Measurements from ENCODE around the gene HOXD12. TPM values are rescaled to one million over a fixed set of nuclear protein-coding genes. Genes with fewer than 3 reads are reported as not detected.

The HOXD12 gene
- total RNA-seq, 3 donors from 2014 or later (not counting 1 experiment from before 2014, with no cell fraction given) = not detected

DNA sequence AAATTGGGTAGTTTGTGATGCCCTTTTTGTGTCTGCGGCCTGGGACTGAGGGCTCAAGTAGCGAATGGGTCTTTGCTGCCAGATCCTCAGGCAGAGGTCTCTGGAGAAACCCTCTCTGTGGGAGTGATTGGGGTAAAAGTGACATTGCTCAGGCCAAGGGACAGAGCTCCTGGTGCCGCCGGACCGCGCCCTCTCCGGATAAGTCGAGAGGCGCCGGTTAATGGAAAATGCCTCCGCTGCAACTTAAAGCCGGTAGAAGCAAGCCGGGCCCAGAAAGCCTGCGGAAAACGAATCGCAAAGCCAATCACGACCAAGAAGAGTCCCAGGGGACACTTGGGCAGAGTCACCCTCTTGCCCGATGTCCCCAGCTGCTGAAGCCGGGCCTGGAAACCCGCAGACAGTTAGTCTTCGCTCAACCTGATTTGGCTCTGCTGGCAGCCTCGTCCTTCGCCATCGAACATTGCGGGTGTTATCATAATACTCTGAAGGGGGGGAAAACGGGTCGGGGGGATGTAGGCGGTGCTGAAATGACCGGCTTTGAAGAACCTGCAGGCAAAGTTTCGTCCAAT, 352 bp upstream of the HOXD12 start:
- Mint-ChIP-seq H3K27ac (no peak overlapping the region), H3K27me3 (ENCODE audit: low read depth in 2 of 2) (peaks cover 78% of the 10 kb centered on the region in 2 donors), H3K4me1 (peaks cover 18 to 22% of the 10 kb centered on the region in 2 donors), H3K4me3 (no peak overlapping the region), H3K36me3 (no peaks in the 10 kb centered on the region), H3K9me3 (no peaks in the 10 kb centered on the region)
- Histone ChIP-seq H3K4me1 (ENCODE audit: control insufficient read depth, insufficient read depth, low read length) (peaks cover 18% of the 10 kb centered on the region), H3K27ac (ENCODE audit: low read length) (no peak overlapping the region), H3K4me3 (ENCODE audit: low read length) (no peak overlapping the region), H3K9me3 (ENCODE audit: control insufficient read depth, insufficient read depth, low read length) (peaks cover 6% of the 10 kb centered on the region), H3K27me3 (ENCODE audit: control insufficient read depth, insufficient read depth, low read length) (peaks cover 93% of the 10 kb centered on the region), H3K36me3 (ENCODE audit: control insufficient read depth, insufficient read depth, low read length) (no peaks in the 10 kb centered on the region)
- DNase-seq = no peak
- no peak for ATAC-seq
- 13% methylated on average over 30 of the region's 30 CpGs for WGBS (ENCODE audit: insufficient coverage)
- TF ChIP-seq, protein P1, sequence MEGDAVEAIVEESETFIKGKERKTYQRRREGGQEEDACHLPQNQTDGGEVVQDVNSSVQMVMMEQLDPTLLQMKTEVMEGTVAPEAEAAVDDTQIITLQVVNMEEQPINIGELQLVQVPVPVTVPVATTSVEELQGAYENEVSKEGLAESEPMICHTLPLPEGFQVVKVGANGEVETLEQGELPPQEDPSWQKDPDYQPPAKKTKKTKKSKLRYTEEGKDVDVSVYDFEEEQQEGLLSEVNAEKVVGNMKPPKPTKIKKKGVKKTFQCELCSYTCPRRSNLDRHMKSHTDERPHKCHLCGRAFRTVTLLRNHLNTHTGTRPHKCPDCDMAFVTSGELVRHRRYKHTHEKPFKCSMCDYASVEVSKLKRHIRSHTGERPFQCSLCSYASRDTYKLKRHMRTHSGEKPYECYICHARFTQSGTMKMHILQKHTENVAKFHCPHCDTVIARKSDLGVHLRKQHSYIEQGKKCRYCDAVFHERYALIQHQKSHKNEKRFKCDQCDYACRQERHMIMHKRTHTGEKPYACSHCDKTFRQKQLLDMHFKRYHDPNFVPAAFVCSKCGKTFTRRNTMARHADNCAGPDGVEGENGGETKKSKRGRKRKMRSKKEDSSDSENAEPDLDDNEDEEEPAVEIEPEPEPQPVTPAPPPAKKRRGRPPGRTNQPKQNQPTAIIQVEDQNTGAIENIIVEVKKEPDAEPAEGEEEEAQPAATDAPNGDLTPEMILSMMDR (IDR thresholded peaks at IDR 0.05) = no peak
- intact Hi-C loops (cut with micrococcal nuclease) = loop anchor here (5.0 kb wide), 1 partner anchor 847 kb away; no protein-coding TSS in a partner anchor

DNA sequence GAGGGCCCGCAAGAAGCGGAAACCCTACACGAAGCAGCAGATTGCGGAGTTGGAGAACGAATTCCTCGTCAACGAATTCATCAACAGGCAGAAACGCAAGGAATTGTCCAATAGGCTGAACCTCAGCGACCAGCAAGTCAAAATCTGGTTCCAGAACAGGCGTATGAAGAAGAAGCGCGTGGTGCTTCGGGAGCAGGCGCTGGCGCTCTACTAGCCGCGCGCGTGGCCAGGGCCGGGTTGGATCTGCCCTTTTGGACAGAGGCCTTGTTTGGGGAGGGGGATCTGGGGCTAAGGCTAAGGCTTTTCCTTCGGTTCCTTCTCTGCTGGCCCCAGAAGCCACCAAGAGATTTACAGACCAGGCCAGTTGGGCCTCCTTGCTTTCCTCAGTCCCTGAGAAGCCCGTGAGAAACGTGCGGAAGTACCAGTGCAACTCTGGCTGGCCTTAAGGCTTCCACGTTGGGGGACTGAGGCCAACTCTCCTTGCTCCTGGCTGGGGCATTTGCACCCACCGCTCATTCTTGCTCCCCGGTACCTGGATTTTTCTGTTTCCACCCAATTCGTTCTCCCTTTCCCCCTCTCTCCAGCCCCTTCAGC, 1.0 kb downstream of the HOXD12 start:
- no peak overlapping the region for H3K27ac Mint-ChIP-seq
- DNase-seq (no peak), ATAC-seq (no peak)
- intact Hi-C loops (cut with micrococcal nuclease) = no loop called here
- H3K4me1 Mint-ChIP-seq = peaks cover 18 to 31% of the 10 kb centered on the region in 2 donors
- no peak overlapping the region for H3K4me3 Mint-ChIP-seq
- peaks cover 78 to 79% of the 10 kb centered on the region in 2 donors for H3K27me3 Mint-ChIP-seq (ENCODE audit: low read depth in 2 of 2)
- whole genome bisulfite sequencing (ENCODE audit: insufficient coverage) = 15% methylated on average over 28 of the region's 28 CpGs
- H3K4me1 ChIP-seq (ENCODE audit: control insufficient read depth, insufficient read depth, low read length) = peaks cover 18% of the 10 kb centered on the region
- no peaks in the 10 kb centered on the region for H3K36me3 ChIP-seq (ENCODE audit: control insufficient read depth, insufficient read depth, low read length)
- no peaks in the 10 kb centered on the region for H3K36me3 Mint-ChIP-seq
- peaks cover 4% of the 10 kb centered on the region for H3K9me3 ChIP-seq (ENCODE audit: control insufficient read depth, insufficient read depth, low read length)
- TF ChIP-seq, protein P1 (IDR thresholded peaks at IDR 0.05) = no peak
- peaks cover 93% of the 10 kb centered on the region for H3K27me3 ChIP-seq (ENCODE audit: control insufficient read depth, insufficient read depth, low read length)
- no peaks in the 10 kb centered on the region for H3K9me3 Mint-ChIP-seq
- no peak overlapping the region for H3K27ac ChIP-seq (ENCODE audit: low read length)
- no peak overlapping the region for H3K4me3 ChIP-seq (ENCODE audit: low read length)

DNA sequence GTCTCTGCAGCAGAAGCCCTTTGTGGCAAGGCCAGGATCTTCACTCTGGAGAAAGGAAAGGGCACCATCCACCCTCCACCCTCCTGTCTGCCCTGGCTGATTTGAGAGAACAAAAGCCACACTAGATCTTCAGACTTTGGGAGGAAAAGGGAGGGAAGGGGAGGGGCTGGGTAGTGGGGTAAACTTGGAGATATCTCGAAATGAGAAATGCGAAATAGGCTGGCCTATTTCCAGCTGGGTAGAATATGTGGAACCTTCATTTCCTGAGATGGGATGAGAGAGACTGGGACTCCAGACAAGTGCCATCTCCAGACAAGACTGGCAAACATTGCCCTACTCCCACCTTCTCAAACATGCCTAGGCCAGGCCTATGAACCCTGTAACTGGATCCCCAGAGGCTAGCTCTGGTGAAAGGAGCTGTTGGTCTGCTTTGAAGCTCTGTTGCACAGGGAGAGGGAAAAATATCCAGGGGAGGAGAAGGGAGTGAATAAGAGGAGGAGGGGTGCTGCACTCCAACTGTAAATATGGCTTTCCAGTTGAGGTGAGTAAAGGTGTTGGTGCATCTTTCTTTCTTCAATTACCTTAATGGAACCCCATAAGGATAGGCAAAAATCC, 1.7 kb downstream of the HOXD12 start:
- ATAC-seq (no peak), DNase-seq (no peak)
- no peaks in the 10 kb centered on the region for H3K36me3 ChIP-seq (ENCODE audit: control insufficient read depth, insufficient read depth, low read length)
- Mint-ChIP-seq H3K4me3 (no peak overlapping the region), H3K9me3 (no peaks in the 10 kb centered on the region), H3K27ac (no peak overlapping the region), H3K27me3 (ENCODE audit: low read depth in 2 of 2) (peaks cover 80 to 86% of the 10 kb centered on the region in 2 donors), H3K36me3 (no peaks in the 10 kb centered on the region), H3K4me1 (peaks cover 17 to 38% of the 10 kb centered on the region in 2 donors)
- no peak overlapping the region for H3K27ac ChIP-seq (ENCODE audit: low read length)
- intact Hi-C loops (cut with micrococcal nuclease) = no loop called here
- peaks cover 94% of the 10 kb centered on the region for H3K27me3 ChIP-seq (ENCODE audit: control insufficient read depth, insufficient read depth, low read length)
- H3K4me1 ChIP-seq (ENCODE audit: control insufficient read depth, insufficient read depth, low read length) = peaks cover 17% of the 10 kb centered on the region
- TF ChIP-seq, protein P1 (IDR thresholded peaks at IDR 0.05) = no peak
- H3K4me3 ChIP-seq (ENCODE audit: low read length) = no peak overlapping the region
- H3K9me3 ChIP-seq (ENCODE audit: control insufficient read depth, insufficient read depth, low read length) = peaks cover 4% of the 10 kb centered on the region
- 6% methylated on average over 2 of the region's 2 CpGs for WGBS (ENCODE audit: insufficient coverage)
